GM19240 (cell line): ENCODE results near the gene GCNT4.

Experiments
- DNase-seq: peaks from one replicate; pipeline ENCODE4 v3.0.0; 2011; ENCODE audit warnings: low spot score; ENCODE audit not compliant: insufficient read length

The GCNT4 gene

DNA sequence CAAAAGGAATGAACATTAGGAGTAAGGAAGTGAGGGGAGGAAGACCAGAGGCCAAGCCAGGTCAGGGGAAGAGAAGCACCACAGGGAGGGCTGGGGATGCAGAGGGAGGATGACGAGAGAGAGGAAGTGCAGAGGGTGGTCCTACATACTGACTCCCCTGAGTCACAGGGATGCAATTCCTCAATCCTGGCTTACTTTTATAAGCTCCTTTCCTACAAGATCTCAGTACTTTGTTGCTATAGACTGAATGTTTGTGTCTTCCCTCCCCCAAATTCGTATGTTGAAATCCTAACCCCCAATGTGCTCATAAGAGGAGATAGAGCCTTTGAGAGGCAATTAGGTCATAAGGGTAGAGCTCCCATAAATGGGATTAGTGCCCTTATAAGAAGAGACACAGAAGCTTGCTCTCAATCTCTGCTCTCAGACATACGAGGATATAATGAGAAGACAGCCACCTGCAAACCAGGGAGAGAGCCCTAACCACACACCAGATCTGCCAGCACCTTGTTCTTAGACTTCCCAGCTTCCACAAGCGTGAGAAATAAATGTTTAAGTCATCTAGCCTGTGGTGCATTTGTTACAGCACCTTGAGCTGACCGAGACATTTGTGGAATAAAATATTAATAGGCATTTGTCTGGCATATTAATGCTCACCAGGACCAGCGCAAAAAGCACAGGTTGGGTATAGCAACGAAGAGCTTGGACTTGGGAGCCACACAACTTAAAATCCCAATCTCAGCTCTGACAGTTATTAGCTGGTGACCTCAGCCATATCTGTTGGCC is 33.4 kb downstream of the GCNT4 start:
- DNase-seq: no peak

DNA sequence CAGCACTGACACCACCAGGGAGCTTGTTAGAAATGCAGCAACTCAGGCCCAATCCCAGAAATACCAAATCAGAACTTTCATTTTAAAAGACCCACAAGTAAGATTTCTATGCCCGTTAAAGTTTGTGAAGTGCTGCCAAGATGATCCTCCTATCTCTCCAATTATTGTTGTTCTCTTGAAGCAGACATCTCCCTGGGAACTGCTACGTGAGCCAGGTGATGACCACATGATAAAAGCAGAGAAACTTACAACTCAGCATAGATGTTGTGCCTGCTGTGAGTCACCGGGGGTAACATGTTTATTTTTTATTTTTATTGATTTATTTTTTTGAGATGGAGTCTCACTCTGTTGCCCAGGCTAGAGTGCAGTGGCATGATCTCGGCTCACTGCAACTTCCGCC is 34.4 kb downstream of the GCNT4 start:
- DNase-seq: no peak

DNA sequence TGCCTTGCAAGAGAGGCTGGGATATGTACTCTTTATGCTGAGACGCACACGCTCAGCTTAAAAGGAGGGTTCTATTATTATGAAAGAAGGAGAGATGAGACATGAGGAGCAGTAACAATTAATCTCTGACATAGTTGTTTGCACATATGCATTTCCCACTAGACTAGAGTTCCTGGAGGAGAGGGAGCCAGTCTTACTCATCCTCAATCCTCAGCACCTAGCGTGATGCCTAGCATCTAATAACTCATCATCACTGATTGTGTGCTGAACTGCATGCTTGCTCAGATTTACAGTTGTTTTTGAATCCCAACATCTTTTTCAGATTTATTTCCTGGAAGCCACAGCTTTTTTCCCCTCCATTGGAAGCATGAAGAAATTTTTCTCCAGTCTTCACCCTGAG is 35.5 kb downstream of the GCNT4 start:
- no peak for DNase-seq

GRCh38 chr5:75012748-75013147 is 39.6 kb downstream of the GCNT4 start:
- DNase-seq: no peak

GRCh38 chr5:75010838-75011237 is 41.5 kb downstream of the GCNT4 start:
- no peak for DNase-seq

- no peak for DNase-seq
These were observed 42.6 kb downstream of the GCNT4 start for GRCh38 chr5:75009556-75010345.

- no peak for DNase-seq
These were observed 45.2 kb downstream of the GCNT4 start for GRCh38 chr5:75006865-75007822.

DNA sequence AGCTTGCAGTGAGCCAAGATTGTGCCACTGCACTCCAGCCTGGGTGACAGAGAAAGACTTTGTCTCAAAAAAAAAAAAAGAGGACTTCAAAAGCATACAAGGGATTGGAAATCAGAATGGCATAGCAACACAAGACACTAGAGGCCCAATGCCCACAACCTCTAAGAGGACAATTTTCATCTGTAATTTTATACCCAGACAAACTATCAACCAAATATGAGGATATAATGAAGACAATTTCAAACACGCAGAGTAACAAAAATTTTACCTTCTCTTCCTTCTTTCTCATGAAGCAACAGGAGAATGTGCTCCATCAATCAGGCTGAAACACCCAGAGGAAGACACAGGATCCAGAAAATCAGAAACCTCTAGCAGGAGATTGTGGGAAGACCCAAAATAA is 46.8 kb downstream of the GCNT4 start:
- no peak for DNase-seq
